HEK293 (cell line): ENCODE data around the gene MOB2.

Experiments used
- CTCF ChIA-PET: fragments of 350-600 bp; formaldehyde crosslinking; extraction: SDS; loops from one replicate; lab custom pipeline; 2021; ENCODE audit warnings: antibody characterized with exemption; lab: Yijun Ruan, JAX
- POLR2A ChIA-PET: fragments of 300-600 bp; formaldehyde crosslinking; extraction: SDS; loops from one replicate; lab custom pipeline; 2020; ENCODE audit warnings: antibody characterized with exemption, inconsistent platforms; lab: Yijun Ruan, JAX
- H3K27ac ChIP-seq: fragments of 200-500 bp; sonication (Bioruptor generic); 2 replicates; pipeline ENCODE4 v1.5.1; 2014; ENCODE audit warnings: low read depth, low read length, control low read depth, inconsistent platforms; ENCODE audit errors: extremely low read depth
- H3K36me3 ChIP-seq, 2 experiments: fragments of 200-500 bp in 1 of 2; sonication (Bioruptor generic) in 1 of 2; 1 replicate in 1 of 2; 2 replicates in 1 of 2; pipeline ENCODE4 v1.5.1; 2014 to 2017; ENCODE audit warnings: inconsistent platforms in 2 of 2, low read length in 2 of 2; ENCODE audit not compliant: control insufficient read depth in 2 of 2, insufficient read depth in 1 of 2
- H3K4me1 ChIP-seq: fragments of 200-500 bp; sonication (Bioruptor generic); 2 replicates; pipeline ENCODE4 v1.5.1; 2014; ENCODE audit warnings: mild to moderate bottlenecking, low read length, inconsistent platforms; ENCODE audit not compliant: control insufficient read depth, insufficient read depth
- H3K4me3 ChIP-seq: 2 replicates; pipeline ENCODE4 v1.5.1; 2011; ENCODE audit warnings: low read depth, mild to moderate bottlenecking, control low read depth, low read length, moderate library complexity
- H3K9me3 ChIP-seq: fragments of 200-500 bp; sonication (Bioruptor generic); 2 replicates; pipeline ENCODE4 v1.5.1; 2014; ENCODE audit warnings: low read depth, low read length, inconsistent platforms; ENCODE audit not compliant: control insufficient read depth, insufficient read depth
- EGR2 ChIP-seq: fragments of 450-650 bp; formaldehyde crosslinking; IDR thresholded peaks from 2 replicates; pipeline ENCODE4 v1.5.1; 2016; ENCODE audit warnings: low read depth, missing biosample characterization, missing genetic modification characterization
- IKZF3 ChIP-seq: fragments of 450-650 bp; IDR thresholded peaks from 2 replicates; pipeline ENCODE4 v1.5.0; 2018; ENCODE audit warnings: missing biosample characterization, mild to moderate bottlenecking, missing genetic modification characterization, moderate library complexity
- KLF1 ChIP-seq: fragments of 450-650 bp; formaldehyde crosslinking; IDR thresholded peaks from 2 replicates; pipeline ENCODE4 v1.5.1; 2016; ENCODE audit warnings: missing biosample characterization, missing genetic modification characterization
- SP7 ChIP-seq: fragments of 450-650 bp; formaldehyde crosslinking; IDR thresholded peaks from 2 replicates; pipeline ENCODE4 v1.5.1; 2016; ENCODE audit warnings: missing biosample characterization, missing genetic modification characterization
- TCF7L2 ChIP-seq: IDR thresholded peaks from 2 replicates; pipeline ENCODE4 v1.6.1; 2011; ENCODE audit warnings: low read depth, mild to moderate bottlenecking, inconsistent platforms, low read length, moderate library complexity, borderline replicate concordance
- ZBTB10 ChIP-seq: fragments of 450-650 bp; formaldehyde crosslinking; IDR thresholded peaks from 2 replicates; pipeline ENCODE4 v1.5.1; 2016; ENCODE audit warnings: missing biosample characterization, missing genetic modification characterization
- ZBTB7A ChIP-seq: fragments of 450-650 bp; formaldehyde crosslinking; IDR thresholded peaks from 2 replicates; pipeline ENCODE4 v1.5.1; 2016; ENCODE audit warnings: low read depth, missing biosample characterization, missing genetic modification characterization
- ZNF10 ChIP-seq: fragments of 450-650 bp; formaldehyde crosslinking; IDR thresholded peaks from 2 replicates; pipeline ENCODE4 v1.5.1; 2017; ENCODE audit warnings: missing biosample characterization, missing genetic modification characterization
- ZNF140 ChIP-seq: fragments of 450-650 bp; formaldehyde crosslinking; IDR thresholded peaks from 2 replicates; pipeline ENCODE4 v1.5.1; 2016; ENCODE audit warnings: missing biosample characterization, missing genetic modification characterization
- ZNF19 ChIP-seq: fragments of 450-650 bp; formaldehyde crosslinking; IDR thresholded peaks from 2 replicates; pipeline ENCODE4; 2016; ENCODE audit warnings: missing biosample characterization, missing genetic modification characterization, low read depth
- ZNF221 ChIP-seq: fragments of 450-650 bp; formaldehyde crosslinking; IDR thresholded peaks from 2 replicates; pipeline ENCODE4 v1.5.1; 2017; ENCODE audit warnings: missing biosample characterization, missing genetic modification characterization, borderline replicate concordance
- ZNF23 ChIP-seq: fragments of 450-650 bp; formaldehyde crosslinking; IDR thresholded peaks from 2 replicates; pipeline ENCODE4 v1.5.1; 2016; ENCODE audit warnings: missing biosample characterization, missing genetic modification characterization, borderline replicate concordance
- ZNF324 ChIP-seq: fragments of 450-650 bp; formaldehyde crosslinking; IDR thresholded peaks from 2 replicates; pipeline ENCODE4 v1.5.1; 2016; ENCODE audit warnings: missing biosample characterization, missing genetic modification characterization
- ZNF488 ChIP-seq: fragments of 450-650 bp; formaldehyde crosslinking; IDR thresholded peaks from 2 replicates; pipeline ENCODE4 v1.5.1; 2016; ENCODE audit warnings: missing biosample characterization, missing genetic modification characterization
- ZNF530 ChIP-seq: fragments of 450-650 bp; formaldehyde crosslinking; IDR thresholded peaks from 2 replicates; pipeline ENCODE4 v1.5.1; 2016; ENCODE audit warnings: low read depth, missing biosample characterization, missing genetic modification characterization
- ZNF561 ChIP-seq: fragments of 450-650 bp; IDR thresholded peaks from 2 replicates; pipeline ENCODE4 v1.5.1; 2018; ENCODE audit warnings: missing biosample characterization, missing genetic modification characterization, borderline replicate concordance
- ZNF571 ChIP-seq: fragments of 450-650 bp; formaldehyde crosslinking; IDR thresholded peaks from 2 replicates; pipeline ENCODE4 v1.5.0; 2017; ENCODE audit warnings: missing biosample characterization, missing genetic modification characterization
- ZNF623 ChIP-seq: fragments of 450-650 bp; formaldehyde crosslinking; IDR thresholded peaks from 2 replicates; pipeline ENCODE4 v1.5.1; 2016; ENCODE audit warnings: missing biosample characterization, missing genetic modification characterization
- ZNF768 ChIP-seq: fragments of 450-650 bp; formaldehyde crosslinking; IDR thresholded peaks from 2 replicates; pipeline ENCODE4 v1.5.1; 2018; ENCODE audit warnings: missing biosample characterization, mild to moderate bottlenecking, missing genetic modification characterization
- ZSCAN30 ChIP-seq: fragments of 450-650 bp; IDR thresholded peaks from 2 replicates; pipeline ENCODE4 v1.5.1; 2018; ENCODE audit warnings: missing biosample characterization, mild to moderate bottlenecking, missing genetic modification characterization, moderate library complexity
- TF ChIP-seq, protein P1 (sequence below): IDR thresholded peaks from 2 replicates; pipeline ENCODE4 v1.6.1; 2011; ENCODE audit warnings: mild to moderate bottlenecking, low read depth, low read length, borderline replicate concordance
- TF ChIP-seq, protein P2 (sequence below): fragments of 450-650 bp; formaldehyde crosslinking; IDR thresholded peaks from 2 replicates; pipeline ENCODE4 v1.5.1; 2016; ENCODE audit warnings: missing biosample characterization, missing genetic modification characterization, borderline replicate concordance
- TF ChIP-seq, protein P3 (sequence below): sonication (generic); formaldehyde crosslinking; IDR thresholded peaks from 2 replicates; pipeline ENCODE4 v1.8.1; 2022; ENCODE audit warnings: mild to moderate bottlenecking, moderate library complexity, missing genetic modification reagents

MOB2 gene

DNA sequence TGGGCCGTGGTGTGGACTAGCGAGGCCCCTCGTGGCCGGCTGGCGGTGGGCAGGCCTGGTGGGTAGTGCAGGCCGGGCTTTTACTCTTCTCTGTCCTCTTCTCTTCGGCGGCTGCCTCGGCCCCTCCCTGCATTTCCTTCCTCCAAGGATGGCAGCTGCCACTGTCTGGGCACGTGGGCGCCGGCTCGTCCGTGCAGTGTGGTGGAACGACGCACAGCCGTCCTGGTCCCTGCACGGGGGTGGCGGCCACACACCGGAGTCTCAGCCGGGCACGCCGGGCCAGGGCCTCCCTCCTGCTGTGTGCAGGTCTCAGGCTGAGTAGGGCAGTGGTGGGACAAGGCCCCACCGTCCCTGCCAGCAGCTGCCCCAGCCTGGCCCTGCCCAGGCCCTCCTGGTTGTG is 37.7 kb downstream of the MOB2 start:
- no peaks in the 10 kb centered on the region for H3K9me3 ChIP-seq
- H3K4me3 ChIP-seq = no peak overlapping the region
- H3K4me1 ChIP-seq = no peaks in the 10 kb centered on the region
- TF ChIP-seq ZNF221 (tag by site-specific recombination) = no peak
- no peak for TF ChIP-seq ZNF768 (tag by site-specific recombination)
- TF ChIP-seq ZNF19 (tag by site-specific recombination) = no peak
- no peak for TF ChIP-seq ZNF324 (tag by site-specific recombination)
- no peak for TF ChIP-seq ZNF140
- TF ChIP-seq ZSCAN30 (tag by site-specific recombination) = no peak
- TF ChIP-seq, protein P1, sequence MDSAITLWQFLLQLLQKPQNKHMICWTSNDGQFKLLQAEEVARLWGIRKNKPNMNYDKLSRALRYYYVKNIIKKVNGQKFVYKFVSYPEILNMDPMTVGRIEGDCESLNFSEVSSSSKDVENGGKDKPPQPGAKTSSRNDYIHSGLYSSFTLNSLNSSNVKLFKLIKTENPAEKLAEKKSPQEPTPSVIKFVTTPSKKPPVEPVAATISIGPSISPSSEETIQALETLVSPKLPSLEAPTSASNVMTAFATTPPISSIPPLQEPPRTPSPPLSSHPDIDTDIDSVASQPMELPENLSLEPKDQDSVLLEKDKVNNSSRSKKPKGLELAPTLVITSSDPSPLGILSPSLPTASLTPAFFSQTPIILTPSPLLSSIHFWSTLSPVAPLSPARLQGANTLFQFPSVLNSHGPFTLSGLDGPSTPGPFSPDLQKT = no peak
- TF ChIP-seq ZNF530 (tag by site-specific recombination) = no peak
- no peak for TF ChIP-seq ZBTB7A
- no peak for TF ChIP-seq ZNF623 (tag by site-specific recombination)
- peaks cover 0 to 75% of the 10 kb centered on the region in 2 experiments; a peak in 1 of 3 replicates for H3K36me3 ChIP-seq
- CTCF ChIA-PET = no interaction called here
- POLR2A ChIA-PET = no interaction called here
- H3K27ac ChIP-seq = no peak overlapping the region

DNA sequence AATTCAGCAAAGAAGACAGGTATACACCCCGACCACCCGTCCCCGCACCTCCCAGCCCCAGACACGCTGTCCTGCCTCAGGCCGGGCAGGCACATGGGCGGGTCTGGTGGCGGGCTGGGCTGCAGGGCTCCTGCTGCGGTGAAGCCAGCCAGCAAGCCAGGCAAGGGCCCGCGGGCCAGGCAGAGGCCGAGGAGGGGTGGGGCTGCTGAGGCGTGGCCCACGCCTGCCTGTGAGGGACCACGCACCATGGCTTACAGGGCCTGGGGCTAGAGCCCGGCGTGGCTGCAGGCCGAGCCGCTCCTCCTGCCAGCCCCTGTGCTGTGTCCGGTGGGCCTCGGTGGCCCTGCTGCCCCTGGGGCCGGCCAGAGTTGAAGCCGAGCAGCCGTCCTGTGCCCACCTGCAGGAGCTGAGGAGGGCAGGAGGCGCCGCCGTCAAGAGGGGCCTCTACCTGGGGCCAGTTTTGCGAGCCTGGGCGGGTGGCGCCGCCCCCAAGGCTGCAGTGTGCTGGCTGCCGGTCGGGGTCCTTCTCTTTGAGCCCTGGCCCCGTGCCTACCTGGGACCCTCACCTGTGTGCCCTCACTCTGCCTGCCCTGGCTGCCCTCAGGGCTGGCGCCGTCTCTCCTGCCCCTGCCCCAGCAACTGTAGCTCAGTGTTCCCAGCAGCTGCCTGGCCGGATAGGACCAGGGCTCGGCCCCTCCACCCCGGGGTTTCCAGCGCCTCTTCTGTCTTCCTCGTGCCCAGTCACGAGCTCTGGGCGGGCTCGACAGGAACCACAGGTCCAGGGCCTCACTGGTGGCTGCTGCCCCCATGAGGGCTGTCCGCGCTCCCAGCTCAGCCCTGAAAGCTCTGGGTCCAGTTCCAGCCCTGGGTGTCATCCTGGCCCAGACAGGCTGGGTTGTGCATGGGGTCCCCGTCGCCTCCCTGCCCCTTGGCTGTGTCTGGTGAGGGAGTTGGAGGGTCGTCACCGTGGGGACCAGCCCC is 38.4 kb downstream of the MOB2 start:
- no peak overlapping the region for H3K27ac ChIP-seq
- POLR2A ChIA-PET = no interaction called here
- H3K36me3 ChIP-seq = peaks cover 0 to 74% of the 10 kb centered on the region in 2 experiments; a peak in 1 of 3 replicates
- H3K9me3 ChIP-seq = no peaks in the 10 kb centered on the region
- TF ChIP-seq, protein P2, sequence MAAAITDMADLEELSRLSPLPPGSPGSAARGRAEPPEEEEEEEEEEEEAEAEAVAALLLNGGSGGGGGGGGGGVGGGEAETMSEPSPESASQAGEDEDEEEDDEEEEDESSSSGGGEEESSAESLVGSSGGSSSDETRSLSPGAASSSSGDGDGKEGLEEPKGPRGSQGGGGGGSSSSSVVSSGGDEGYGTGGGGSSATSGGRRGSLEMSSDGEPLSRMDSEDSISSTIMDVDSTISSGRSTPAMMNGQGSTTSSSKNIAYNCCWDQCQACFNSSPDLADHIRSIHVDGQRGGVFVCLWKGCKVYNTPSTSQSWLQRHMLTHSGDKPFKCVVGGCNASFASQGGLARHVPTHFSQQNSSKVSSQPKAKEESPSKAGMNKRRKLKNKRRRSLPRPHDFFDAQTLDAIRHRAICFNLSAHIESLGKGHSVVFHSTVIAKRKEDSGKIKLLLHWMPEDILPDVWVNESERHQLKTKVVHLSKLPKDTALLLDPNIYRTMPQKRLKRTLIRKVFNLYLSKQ = no peak
- peak; percentile 45; the same call in 1 of the 2 replicates for TF ChIP-seq KLF1 (tag by site-specific recombination)
- TF ChIP-seq, all 188 proteins: peak for 1
- no peaks in the 10 kb centered on the region for H3K4me1 ChIP-seq
- no peak overlapping the region for H3K4me3 ChIP-seq
- CTCF ChIA-PET = no interaction called here

GRCh38 chr11:1446623-1447022 is 40.0 kb downstream of the MOB2 start:
- no peaks in the 10 kb centered on the region for H3K4me1 ChIP-seq
- ChIA-PET POLR2A (no interaction called here), CTCF (interaction anchor here (0.6 kb wide), 1 partner anchor 185 kb away, joined by 4 read pairs; no protein-coding TSS in a partner anchor)
- H3K27ac ChIP-seq = no peak overlapping the region
- H3K36me3 ChIP-seq = peaks cover 0 to 69% of the 10 kb centered on the region in 2 experiments; a peak in 1 of 3 replicates
- no peak overlapping the region for H3K4me3 ChIP-seq
- no peaks in the 10 kb centered on the region for H3K9me3 ChIP-seq
- TF ChIP-seq ZNF488 (tag by site-specific recombination) = no peak
- TF ChIP-seq ZNF561 (tag by site-specific recombination) = no peak
- TF ChIP-seq TCF7L2 = no peak
- no peak for TF ChIP-seq IKZF3
- no peak for TF ChIP-seq ZNF571
- TF ChIP-seq, protein P3, sequence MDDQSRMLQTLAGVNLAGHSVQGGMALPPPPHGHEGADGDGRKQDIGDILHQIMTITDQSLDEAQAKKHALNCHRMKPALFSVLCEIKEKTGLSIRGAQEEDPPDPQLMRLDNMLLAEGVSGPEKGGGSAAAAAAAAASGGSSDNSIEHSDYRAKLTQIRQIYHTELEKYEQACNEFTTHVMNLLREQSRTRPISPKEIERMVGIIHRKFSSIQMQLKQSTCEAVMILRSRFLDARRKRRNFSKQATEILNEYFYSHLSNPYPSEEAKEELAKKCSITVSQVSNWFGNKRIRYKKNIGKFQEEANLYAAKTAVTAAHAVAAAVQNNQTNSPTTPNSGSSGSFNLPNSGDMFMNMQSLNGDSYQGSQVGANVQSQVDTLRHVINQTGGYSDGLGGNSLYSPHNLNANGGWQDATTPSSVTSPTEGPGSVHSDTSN = no peak
- no peak for TF ChIP-seq ZBTB10 (tag by site-specific recombination)
- no peak for TF ChIP-seq ZNF324 (tag by site-specific recombination)
- no peak for TF ChIP-seq SP7 (tag by site-specific recombination)
- no peak for TF ChIP-seq ZNF23 (tag by site-specific recombination)
- TF ChIP-seq EGR2 (tag by site-specific recombination) = no peak
- TF ChIP-seq ZNF10 (tag by site-specific recombination) = no peak
